Esophagus muscularis mucosa (tissue), 3 donors: ENCODE data around the gene NPC1.

Source experiments
- CTCF ChIP-seq, 3 experiments: fragments of 200-600 bp in 2 of 3; fragments of 450-650 bp in 1 of 3; sonication (generic) in 2 of 3; IDR thresholded peaks; one replicate each; pipeline ENCODE4 v1.5.1; 2017 to 2019; ENCODE audit warnings: antibody characterized with exemption in 3 of 3, mild to moderate bottlenecking in 2 of 3, moderate library complexity in 1 of 3
- POLR2A ChIP-seq: fragments of 450-650 bp; IDR thresholded peaks from one replicate; pipeline ENCODE4 v1.6.1; 2017; ENCODE audit warnings: antibody characterized with exemption, moderate library complexity, mild to moderate bottlenecking, low read depth
- POLR2AphosphoS5 ChIP-seq, 2 donors: sonication (generic); formaldehyde crosslinking; IDR thresholded peaks; one replicate each; pipeline ENCODE4 v1.6.1; 2017; ENCODE audit warnings: antibody characterized with exemption in 2 of 2

GRCh38 chr18:23553887-23554286 is 32.4 kb downstream of the NPC1 start:
- no peak for TF ChIP-seq CTCF (IDR thresholded peaks at IDR 0.05)
- no peak for TF ChIP-seq POLR2A
- no peak for TF ChIP-seq POLR2AphosphoS5 (IDR thresholded peaks at IDR 0.05)
